Measurements from ENCODE around the gene SPATA6.

- TF ChIP-seq SMC3 (IDR thresholded peaks at IDR 0.05; ENCODE audit: low read depth, low read length) (no peak), CTCF (conservative IDR thresholded peaks at IDR 0.05; ENCODE audit: low read depth, low read length) (no peak), MAZ (IDR thresholded peaks at IDR 0.05; ENCODE audit: borderline replicate concordance, low read depth, low read length) (no peak), POLR2A (IDR thresholded peaks at IDR 0.05; ENCODE audit: low read depth, low read length) (no peak), CEBPB (IDR thresholded peaks at IDR 0.05; ENCODE audit: low read depth, low read length) (no peak), MXI1 (IDR thresholded peaks at IDR 0.05; ENCODE audit: borderline replicate concordance, low read depth, low read length) (no peak), MAFK (IDR thresholded peaks at IDR 0.05; ENCODE audit: low read depth, low read length) (no peak), RFX5 (IDR thresholded peaks at IDR 0.05; ENCODE audit: low read depth, low read length) (no peak), BHLHE40 (IDR thresholded peaks at IDR 0.05; ENCODE audit: low read depth, low read length) (no peak)
These were observed 1.5 kb downstream of the SPATA6 start for GRCh38 chr1:48470481-48470855.
